Erythroblast (primary cell): ENCODE measurements around the gene FAM180A.

ENCODE experiments used
- DNase-seq, 2 experiments: peaks; one replicate each; lab custom pipeline; 2025; lab: John Stamatoyannopoulos, UW
- GATA1 ChIP-seq: IDR thresholded peaks from 2 replicates; pipeline ENCODE4 v1.6.1; 2011; ENCODE audit warnings: low read depth, mild to moderate bottlenecking, control low read depth, low read length, moderate library complexity
- POLR2A ChIP-seq: IDR thresholded peaks from 2 replicates; pipeline ENCODE4 v1.6.1; 2011; ENCODE audit warnings: mild to moderate bottlenecking, low read length

The FAM180A gene

GRCh38 chr7:135748770-135749169 is at the start of gene FAM180A:
FAM180A (minus strand) TSS chr7:135748813; CDS start chr7:135748580, 233 bp downstream.
- DNase-seq, result no peak
- TF ChIP-seq POLR2A (no peak), GATA1 (no peak)

- no peak for DNase-seq
- TF ChIP-seq GATA1 (no peak), POLR2A (no peak)
These were observed 49.5 kb upstream of the FAM180A start for GRCh38 chr7:135798095-135798494.

GRCh38 chr7:135795846-135796570 is 47.4 kb upstream of the FAM180A start:
- no peak for DNase-seq
- no peak for TF ChIP-seq POLR2A
- no peak for TF ChIP-seq GATA1

- TF ChIP-seq GATA1 (no peak), POLR2A (no peak)
- no peak for DNase-seq
These were observed 45.2 kb upstream of the FAM180A start for GRCh38 chr7:135793841-135794240.

GRCh38 chr7:135792866-135793265 is 44.3 kb upstream of the FAM180A start:
- TF ChIP-seq POLR2A, result no peak
- no peak for TF ChIP-seq GATA1
- no peak for DNase-seq

- no peak for DNase-seq
- TF ChIP-seq GATA1 (no peak), POLR2A (no peak)
These were observed 43.7 kb upstream of the FAM180A start for GRCh38 chr7:135792363-135792668.

GRCh38 chr7:135791543-135792362 is 43.1 kb upstream of the FAM180A start:
- TF ChIP-seq POLR2A (no peak), GATA1 (no peak)
- no peak for DNase-seq

- no peak for DNase-seq
- TF ChIP-seq POLR2A (no peak), GATA1 (no peak)
These were observed 41.9 kb upstream of the FAM180A start for GRCh38 chr7:135790371-135790977.

- DNase-seq, result no peak
These were observed 41.3 kb upstream of the FAM180A start for GRCh38 chr7:135789956-135790355.

GRCh38 chr7:135789431-135789830 is 40.8 kb upstream of the FAM180A start:
- no peak for DNase-seq
- no peak for TF ChIP-seq POLR2A
- no peak for TF ChIP-seq GATA1

More at GRCh38 chr7:135789956-135790355, 41.3 kb upstream of the FAM180A start:
- TF ChIP-seq GATA1 (no peak), POLR2A (no peak)

- no peak for DNase-seq
- TF ChIP-seq GATA1 (no peak), POLR2A (no peak)
These were observed 38.3 kb upstream of the FAM180A start for GRCh38 chr7:135786911-135787310.

- no peak for DNase-seq
- no peak for TF ChIP-seq POLR2A
- no peak for TF ChIP-seq GATA1
These were observed 36.5 kb upstream of the FAM180A start for GRCh38 chr7:135785065-135785464.

GRCh38 chr7:135784013-135784412 is 35.4 kb upstream of the FAM180A start:
- TF ChIP-seq POLR2A, result no peak
- TF ChIP-seq GATA1, result no peak
- DNase-seq, result no peak

- no peak for TF ChIP-seq GATA1
- TF ChIP-seq POLR2A, result no peak
- DNase-seq, result no peak
These were observed 34.2 kb upstream of the FAM180A start for GRCh38 chr7:135782801-135783200.

- no peak for DNase-seq
- no peak for TF ChIP-seq POLR2A
- no peak for TF ChIP-seq GATA1
These were observed 33.8 kb upstream of the FAM180A start for GRCh38 chr7:135782377-135782776.
